GM12878 (cell line): Measurements from ENCODE around the gene TRAPPC3. TPM values are rescaled to one million over a fixed set of nuclear protein-coding genes. Genes with fewer than 3 reads are reported as not detected.

Experiments
- ATAC-seq: fragments of 200-7000 bp; cut with Tn5 transposase; 3 replicates; pipeline ENCODE4 v1.9.1; 2020; ENCODE audit warnings: mild to moderate bottlenecking, moderate library complexity
- BruUV-seq: library from RNA; stranded (reverse); fragments of 400-500 nt; replicated peaks from 2 replicates; lab custom pipeline; 2021; lab: Mats Ljungman, UMichigan
- CTCF ChIA-PET: fragments of 300-600 bp; sonication (Branson Sonifier 250); formaldehyde crosslinking; extraction: SDS; loops from one replicate; lab custom pipeline; 2021; ENCODE audit warnings: inconsistent platforms; lab: Yijun Ruan, JAX
- POLR2A ChIA-PET: fragments of 350-600 bp; formaldehyde crosslinking; extraction: SDS; loops from one replicate; lab custom pipeline; 2021; ENCODE audit warnings: inconsistent platforms; lab: Charles Lee
- RAD21 ChIA-PET: fragments of 300-600 bp; sonication (Branson Sonifier 250); formaldehyde crosslinking; loops from one replicate; lab custom pipeline; 2023; ENCODE audit warnings: antibody characterized with exemption; ENCODE audit not compliant: unreplicated experiment; lab: Charles Lee
- SMC1A ChIA-PET: fragments of 300-600 bp; sonication (Branson Sonifier 250); formaldehyde crosslinking; loops from one replicate; lab custom pipeline; 2023; ENCODE audit not compliant: unreplicated experiment, uncharacterized antibody; lab: Charles Lee
- DNase-seq: peaks from one replicate; pipeline ENCODE4 v3.0.0-alpha.2; 2011; ENCODE audit warnings: low read depth, low spot score
- FAIRE-seq: peaks from 3 replicates; lab custom pipeline; 2011; peaks lifted over from hg19 to GRCh38; lab: Jason Lieb, UNC
- H2AFZ ChIP-seq: 2 replicates; pipeline ENCODE4 v1.6.0; 2011; ENCODE audit warnings: low read depth, low read length, control low read depth; ENCODE audit not compliant: control insufficient read depth
- H3K27ac ChIP-seq: 2 replicates; pipeline ENCODE4 v1.5.1; 2011; ENCODE audit warnings: control low read depth; ENCODE audit not compliant: control insufficient read depth, insufficient read depth
- H3K27me3 ChIP-seq, 2 experiments: replicated peaks in 1 of 2; 2 replicates each; pipeline versions ENCODE4 v1.6.0 to v1.6.1; 2011; ENCODE audit warnings: low read length in 1 of 2; ENCODE audit not compliant: control insufficient read depth in 2 of 2, insufficient read depth in 2 of 2
- H3K36me3 ChIP-seq, 2 experiments: 2 replicates each; pipeline ENCODE4 v1.5.1; 2011; ENCODE audit warnings: low read length in 1 of 2; ENCODE audit not compliant: control insufficient read depth in 2 of 2, insufficient read depth in 2 of 2
- H3K4me1 ChIP-seq: 2 replicates; pipeline ENCODE4 v1.6.1; 2011; ENCODE audit warnings: mild to moderate bottlenecking, low read length, moderate library complexity, mixed read lengths; ENCODE audit not compliant: control insufficient read depth, insufficient read depth
- H3K4me2 ChIP-seq: 2 replicates; pipeline ENCODE4 v1.6.0; 2011; ENCODE audit warnings: control low read depth; ENCODE audit not compliant: control insufficient read depth, insufficient read depth
- H3K4me3 ChIP-seq: fragments of 200-600 bp; sonication (generic); 2 replicates; pipeline ENCODE4 v1.5.1; 2016
- H3K79me2 ChIP-seq: 2 replicates; pipeline ENCODE4 v1.6.0; 2011; ENCODE audit warnings: low read length; ENCODE audit not compliant: control insufficient read depth, insufficient read depth
- H3K9ac ChIP-seq: 2 replicates; pipeline ENCODE4 v1.8.0; 2011; ENCODE audit warnings: low read length, control low read depth, mixed read lengths; ENCODE audit not compliant: control insufficient read depth, insufficient read depth
- H3K9me3 ChIP-seq: replicated peaks from 3 replicates; pipeline ENCODE4 v1.5.1; 2011; ENCODE audit warnings: mild to moderate bottlenecking, low read length; ENCODE audit not compliant: control insufficient read depth, insufficient read depth
- H4K20me1 ChIP-seq: 2 replicates; pipeline ENCODE4 v1.6.0; 2011; ENCODE audit not compliant: control insufficient read depth, insufficient read depth
- BCLAF1 ChIP-seq: fragments of 450-650 bp; IDR thresholded peaks from 2 replicates; pipeline ENCODE4 v1.6.1; 2017; ENCODE audit warnings: antibody characterized with exemption, mild to moderate bottlenecking, moderate library complexity
- CBX3 ChIP-seq: fragments of 200-600 bp; sonication (generic); IDR thresholded peaks from 2 replicates; pipeline ENCODE4 v1.6.1; 2016; ENCODE audit warnings: low read depth, borderline replicate concordance
- CHD1 ChIP-seq: IDR thresholded peaks from 2 replicates; pipeline ENCODE4 v1.6.1; 2012; ENCODE audit warnings: low read depth, low read length, improper control_type of control experiment
- CHD2 ChIP-seq: IDR thresholded peaks from 2 replicates; pipeline ENCODE4 v1.6.1; 2011; ENCODE audit warnings: low read depth, low read length, improper control_type of control experiment, borderline replicate concordance
- CHD4 ChIP-seq: fragments of 200-600 bp; sonication (generic); IDR thresholded peaks from 2 replicates; pipeline ENCODE4 v1.6.1; 2016; ENCODE audit warnings: mild to moderate bottlenecking
- EZH2 ChIP-seq: IDR thresholded peaks from 2 replicates; pipeline ENCODE4 v1.6.1; 2012; ENCODE audit warnings: low read depth, mild to moderate bottlenecking, control low read depth, inconsistent platforms, low read length, borderline replicate concordance; ENCODE audit not compliant: control insufficient read depth
- HDGF ChIP-seq: fragments of 450-650 bp; IDR thresholded peaks from 2 replicates; pipeline ENCODE4 v1.6.1; 2016; ENCODE audit warnings: antibody characterized with exemption
- IRF4 ChIP-seq: IDR thresholded peaks from 2 replicates; pipeline ENCODE4 v1.6.1; 2011; ENCODE audit warnings: low read depth, low read length
- LARP7 ChIP-seq: fragments of 450-650 bp; IDR thresholded peaks from 2 replicates; pipeline ENCODE4 v1.6.1; 2017; ENCODE audit warnings: mild to moderate bottlenecking
- MTA2 ChIP-seq: fragments of 450-650 bp; IDR thresholded peaks from 2 replicates; pipeline ENCODE4 v1.6.1; 2016; ENCODE audit warnings: low read depth, mild to moderate bottlenecking, moderate library complexity
- MXI1 ChIP-seq: fragments of 150-350 bp; IDR thresholded peaks from 2 replicates; pipeline ENCODE4 v1.6.1; 2011; ENCODE audit warnings: low read depth, mild to moderate bottlenecking, inconsistent platforms, low read length, improper control_type of control experiment
- RBBP5 ChIP-seq: fragments of 200-600 bp; sonication (generic); conservative IDR thresholded peaks from 2 replicates; pipeline ENCODE4 v1.6.1; 2016
- RFX5 ChIP-seq: IDR thresholded peaks from 2 replicates; pipeline ENCODE4 v1.6.1; 2011; ENCODE audit warnings: low read depth, low read length, improper control_type of control experiment
- SMAD1 ChIP-seq: fragments of 450-650 bp; IDR thresholded peaks from 2 replicates; pipeline ENCODE4 v1.6.1; 2018; ENCODE audit warnings: mild to moderate bottlenecking, low read depth; ENCODE audit not compliant: partially characterized antibody
- ZNF384 ChIP-seq: IDR thresholded peaks from 2 replicates; pipeline ENCODE4 v1.6.1; 2012; ENCODE audit warnings: low read depth, mild to moderate bottlenecking, low read length, improper control_type of control experiment, borderline replicate concordance
- WGBS: methylation state at CpG from one replicate; pipeline ENCODE4 v1.1.6; 2016; ENCODE audit warnings: low lambda C conversion rate; ENCODE audit not compliant: insufficient replicate concordance, insufficient coverage; ENCODE audit errors: missing lambda C conversion rate; 5-methylcytosine and 5-hydroxymethylcytosine counted together
- in situ Hi-C: fragments of 300-500 bp; cut with MboI; formaldehyde crosslinking; loops from 9 replicates; pipeline ENCODE4 v1.14.3; 2018; ENCODE audit warnings: mixed read lengths
- intact Hi-C: fragments of 100-400 bp; cut with micrococcal nuclease; formaldehyde crosslinking; loops from one replicate; pipeline ENCODE4 v1.14.2; 2022; ENCODE audit not compliant: unreplicated experiment
- polyA plus RNA-seq, 11 experiments: library from polyadenylated mRNA; depleted of rRNA in 4 of 11; unstranded in 6 of 11; stranded (reverse) in 5 of 11; fragments of >200 nt; fragmentation: Nextera tagmentation in 4 of 11; fragmentation: Illumina TruSeq in 1 of 11; extraction: Ambion mirVana in 4 of 11; extraction: Trizol in 1 of 11; gene quantifications; 1 replicate in 1 of 11; 2 replicates in 10 of 11; pipeline versions ENCODE4 v1.2.1 to v1.2.3, GENCODE V29; 2011 to 2016; ENCODE audit warnings: inconsistent platforms in 2 of 11, missing spikeins in 2 of 11, low read depth in 1 of 11
- total RNA-seq, 4 experiments: library from RNA; depleted of rRNA in 3 of 4; stranded (reverse); fragments of >200 nt in 3 of 4; fragmentation: Illumina TruSeq in 1 of 4; extraction: Trizol in 1 of 4; gene quantifications; 2 replicates each; pipeline versions ENCODE4 v1.2.1 to v1.2.3, GENCODE V29; 2013 to 2021
- TF ChIP-seq, protein P1 (sequence below): fragments of 450-650 bp; IDR thresholded peaks from 2 replicates; pipeline ENCODE4 v1.6.1; 2017; ENCODE audit warnings: mild to moderate bottlenecking, moderate library complexity
- TF ChIP-seq, protein P2 (sequence below): fragments of 450-650 bp; conservative IDR thresholded peaks from 2 replicates; pipeline ENCODE4 v1.6.1; 2017; ENCODE audit warnings: mild to moderate bottlenecking, moderate library complexity

TRAPPC3 gene
- total and polyA plus RNA-seq, 10 of the 15 experiments (the other 5 are each of a cell fraction or from before 2014, with no cell fraction given), result 14.7 to 122 (median 70.5) TPM

DNA sequence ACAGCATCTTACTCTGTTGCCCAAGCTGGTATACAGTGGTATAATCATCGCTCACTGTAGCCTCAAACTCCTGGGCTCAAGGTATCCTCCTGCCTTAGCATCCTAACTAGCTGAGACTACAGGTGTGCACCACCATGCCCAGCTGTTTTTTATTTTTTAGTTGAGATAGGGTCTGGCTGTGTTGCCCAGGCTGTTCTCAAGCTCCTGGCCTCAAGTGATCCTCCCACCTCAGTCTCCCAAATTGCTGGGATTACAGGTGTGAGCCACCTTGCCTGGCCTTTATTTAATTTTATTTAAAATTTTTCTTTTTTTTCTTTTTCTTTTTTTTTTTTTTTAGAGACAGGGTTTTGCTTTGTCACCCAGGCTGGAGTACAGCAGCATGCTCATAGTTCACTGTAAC is 15.9 kb upstream of the TRAPPC3 start:
- H3K27ac ChIP-seq, result no peak overlapping the region
- peaks cover 0 to 3% of the 10 kb centered on the region in 2 experiments; a peak in 3 of 4 replicates for H3K36me3 ChIP-seq
- ChIA-PET RAD21 (interaction anchor here (1.1 kb wide), 1 partner anchor 23 kb away, joined by 3 read pairs; no protein-coding TSS in a partner anchor), POLR2A (interaction anchor here (1.4 kb wide), 1 partner anchor 59 kb away, joined by 4 read pairs; the partner anchor contains the start of gene THRAP3), CTCF (interaction anchor here (2.0 to 7.3 kb wide), 2 partner anchors 15 to 23 kb away, joined by 16 to 136 read pairs; partner anchors contain the start of gene TRAPPC3), SMC1A (interaction anchor here (0.6 to 7.5 kb wide), 4 partner anchors 14 to 392 kb away, joined by 3 to 135 read pairs (median 35); partner anchors contain the start of gene TRAPPC3)
- no peak overlapping the region for H3K9ac ChIP-seq
- peaks cover 31% of the 10 kb centered on the region for H3K4me1 ChIP-seq
- no peak overlapping the region for H3K4me3 ChIP-seq
- WGBS, result 93% methylated on average over 1 of the region's 1 CpG
- H4K20me1 ChIP-seq, result no peaks in the 10 kb centered on the region
- intact Hi-C loops (no loop called here), in situ Hi-C loops (no loop called here)
- ATAC-seq, result no peak
- no peaks in the 10 kb centered on the region for H3K9me3 ChIP-seq
- H3K27me3 ChIP-seq, result no peaks in the 10 kb centered on the region
- H3K4me2 ChIP-seq, result no peak overlapping the region
- no peak for DNase-seq
- peaks cover 70% of the 10 kb centered on the region for H3K79me2 ChIP-seq
- no peak for FAIRE-seq
- no peak overlapping the region for H2AFZ ChIP-seq
- no TSS peak for BruUV-seq
- no peak for TF ChIP-seq MTA2
- no peak for TF ChIP-seq IRF4
- TF ChIP-seq RFX5, result no peak
- TF ChIP-seq SMAD1, result no peak
- no peak for TF ChIP-seq CHD1
- no peak for TF ChIP-seq EZH2
- TF ChIP-seq CHD4, result no peak
- TF ChIP-seq ZNF384, result no peak
- no peak for TF ChIP-seq HDGF
- TF ChIP-seq, protein P1, sequence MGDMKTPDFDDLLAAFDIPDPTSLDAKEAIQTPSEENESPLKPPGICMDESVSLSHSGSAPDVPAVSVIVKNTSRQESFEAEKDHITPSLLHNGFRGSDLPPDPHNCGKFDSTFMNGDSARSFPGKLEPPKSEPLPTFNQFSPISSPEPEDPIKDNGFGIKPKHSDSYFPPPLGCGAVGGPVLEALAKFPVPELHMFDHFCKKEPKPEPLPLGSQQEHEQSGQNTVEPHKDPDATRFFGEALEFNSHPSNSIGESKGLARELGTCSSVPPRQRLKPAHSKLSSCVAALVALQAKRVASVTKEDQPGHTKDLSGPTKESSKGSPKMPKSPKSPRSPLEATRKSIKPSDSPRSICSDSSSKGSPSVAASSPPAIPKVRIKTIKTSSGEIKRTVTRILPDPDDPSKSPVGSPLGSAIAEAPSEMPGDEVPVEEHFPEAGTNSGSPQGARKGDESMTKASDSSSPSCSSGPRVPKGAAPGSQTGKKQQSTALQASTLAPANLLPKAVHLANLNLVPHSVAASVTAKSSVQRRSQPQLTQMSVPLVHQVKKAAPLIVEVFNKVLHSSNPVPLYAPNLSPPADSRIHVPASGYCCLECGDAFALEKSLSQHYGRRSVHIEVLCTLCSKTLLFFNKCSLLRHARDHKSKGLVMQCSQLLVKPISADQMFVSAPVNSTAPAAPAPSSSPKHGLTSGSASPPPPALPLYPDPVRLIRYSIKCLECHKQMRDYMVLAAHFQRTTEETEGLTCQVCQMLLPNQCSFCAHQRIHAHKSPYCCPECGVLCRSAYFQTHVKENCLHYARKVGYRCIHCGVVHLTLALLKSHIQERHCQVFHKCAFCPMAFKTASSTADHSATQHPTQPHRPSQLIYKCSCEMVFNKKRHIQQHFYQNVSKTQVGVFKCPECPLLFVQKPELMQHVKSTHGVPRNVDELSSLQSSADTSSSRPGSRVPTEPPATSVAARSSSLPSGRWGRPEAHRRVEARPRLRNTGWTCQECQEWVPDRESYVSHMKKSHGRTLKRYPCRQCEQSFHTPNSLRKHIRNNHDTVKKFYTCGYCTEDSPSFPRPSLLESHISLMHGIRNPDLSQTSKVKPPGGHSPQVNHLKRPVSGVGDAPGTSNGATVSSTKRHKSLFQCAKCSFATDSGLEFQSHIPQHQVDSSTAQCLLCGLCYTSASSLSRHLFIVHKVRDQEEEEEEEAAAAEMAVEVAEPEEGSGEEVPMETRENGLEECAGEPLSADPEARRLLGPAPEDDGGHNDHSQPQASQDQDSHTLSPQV, result no peak
- no peak for TF ChIP-seq CBX3
- TF ChIP-seq MXI1, result no peak
- TF ChIP-seq, protein P2, sequence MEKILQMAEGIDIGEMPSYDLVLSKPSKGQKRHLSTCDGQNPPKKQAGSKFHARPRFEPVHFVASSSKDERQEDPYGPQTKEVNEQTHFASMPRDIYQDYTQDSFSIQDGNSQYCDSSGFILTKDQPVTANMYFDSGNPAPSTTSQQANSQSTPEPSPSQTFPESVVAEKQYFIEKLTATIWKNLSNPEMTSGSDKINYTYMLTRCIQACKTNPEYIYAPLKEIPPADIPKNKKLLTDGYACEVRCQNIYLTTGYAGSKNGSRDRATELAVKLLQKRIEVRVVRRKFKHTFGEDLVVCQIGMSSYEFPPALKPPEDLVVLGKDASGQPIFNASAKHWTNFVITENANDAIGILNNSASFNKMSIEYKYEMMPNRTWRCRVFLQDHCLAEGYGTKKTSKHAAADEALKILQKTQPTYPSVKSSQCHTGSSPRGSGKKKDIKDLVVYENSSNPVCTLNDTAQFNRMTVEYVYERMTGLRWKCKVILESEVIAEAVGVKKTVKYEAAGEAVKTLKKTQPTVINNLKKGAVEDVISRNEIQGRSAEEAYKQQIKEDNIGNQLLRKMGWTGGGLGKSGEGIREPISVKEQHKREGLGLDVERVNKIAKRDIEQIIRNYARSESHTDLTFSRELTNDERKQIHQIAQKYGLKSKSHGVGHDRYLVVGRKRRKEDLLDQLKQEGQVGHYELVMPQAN, result no peak
- no peak for TF ChIP-seq CHD2
- TF ChIP-seq RBBP5, result no peak
- TF ChIP-seq BCLAF1, result no peak
- no peak for TF ChIP-seq LARP7
